Liver (tissue), 9 donors: ENCODE results near the gene PCBP2. TPM values are rescaled to one million over a fixed set of nuclear protein-coding genes. Genes with fewer than 3 reads are reported as not detected.
A peak's percentile ranks its signal among the peaks of the same experiment; 100 is the strongest.

ENCODE experiments used
- DNase-seq: peaks from one replicate; pipeline ENCODE4 v3.0.0-alpha.2; 2017; ENCODE audit warnings: low spot score
- H3K27ac ChIP-seq, 2 donors: one replicate each; pipeline ENCODE4 v1.7.0; 2013; ENCODE audit warnings: inconsistent platforms in 2 of 2, low read length in 2 of 2, control low read depth in 1 of 2, low read depth in 1 of 2, mild to moderate bottlenecking in 1 of 2
- H3K27me3 ChIP-seq, 4 donors: one replicate each; pipeline versions ENCODE4 v1.6.1 to v1.7.0; 2013; ENCODE audit warnings: low read length in 3 of 4, inconsistent platforms in 1 of 4, mild to moderate bottlenecking in 1 of 4, moderate library complexity in 1 of 4; ENCODE audit not compliant: control insufficient read depth in 4 of 4, insufficient read depth in 4 of 4
- H3K36me3 ChIP-seq, 4 donors: one replicate each; pipeline versions ENCODE4 v1.6.1 to v1.7.0; 2013; ENCODE audit warnings: low read length in 3 of 4, mild to moderate bottlenecking in 3 of 4, low read depth in 1 of 4, moderate library complexity in 1 of 4; ENCODE audit not compliant: control insufficient read depth in 4 of 4, insufficient read depth in 3 of 4
- H3K4me1 ChIP-seq, 4 donors: one replicate each; pipeline versions ENCODE4 v1.6.1 to v1.7.0; 2013; ENCODE audit warnings: low read length in 3 of 4, mild to moderate bottlenecking in 3 of 4, moderate library complexity in 1 of 4; ENCODE audit not compliant: control insufficient read depth in 4 of 4, insufficient read depth in 4 of 4
- H3K4me3 ChIP-seq, 3 donors: one replicate each; pipeline versions ENCODE4 v1.6.1 to v1.7.0; 2013; ENCODE audit warnings: low read length in 3 of 3, control low read depth in 1 of 3, low read depth in 1 of 3, mild to moderate bottlenecking in 1 of 3
- H3K9ac ChIP-seq, 2 donors: one replicate each; pipeline ENCODE4 v1.7.0; 2013; ENCODE audit warnings: low read length in 2 of 2, mild to moderate bottlenecking in 2 of 2, moderate library complexity in 2 of 2, control low read depth in 1 of 2, low read depth in 1 of 2
- H3K9me3 ChIP-seq, 4 donors: one replicate each; pipeline versions ENCODE4 v1.6.1 to v1.7.0; 2013; ENCODE audit warnings: low read length in 3 of 4; ENCODE audit not compliant: control insufficient read depth in 4 of 4
- ATF3 ChIP-seq: IDR thresholded peaks from 2 replicates; pipeline ENCODE4 v1.6.1; 2016; ENCODE audit warnings: antibody characterized with exemption
- CTCF ChIP-seq: fragments of 150-350 bp; IDR thresholded peaks from 2 replicates; pipeline ENCODE4 v1.5.1; 2017; ENCODE audit warnings: improper control_type of control experiment, low read depth, low read length; ENCODE audit not compliant: missing input control
- EGR1 ChIP-seq, 2 donors: IDR thresholded peaks; 2 replicates each; pipeline ENCODE4 v1.6.1; 2016 to 2018; ENCODE audit warnings: antibody characterized with exemption in 2 of 2, low read depth in 2 of 2
- FOXA1 ChIP-seq: IDR thresholded peaks from 2 replicates; pipeline ENCODE4 v1.6.1; 2016; ENCODE audit warnings: antibody characterized with exemption
- FOXA2 ChIP-seq: IDR thresholded peaks from 2 replicates; pipeline ENCODE4 v1.6.1; 2016; ENCODE audit warnings: antibody characterized with exemption
- HNF4A ChIP-seq, 2 donors: conservative IDR thresholded peaks; 2 replicates each; pipeline ENCODE4 v1.6.1; 2016; ENCODE audit warnings: antibody characterized with exemption in 2 of 2, mild to moderate bottlenecking in 2 of 2
- HNF4G ChIP-seq: IDR thresholded peaks from 2 replicates; pipeline ENCODE4 v1.6.1; 2016; ENCODE audit warnings: antibody characterized with exemption
- JUND ChIP-seq, 2 donors: IDR thresholded peaks; 2 replicates each; pipeline ENCODE4 v1.6.1; 2016; ENCODE audit warnings: antibody characterized with exemption in 2 of 2
- MAX ChIP-seq: IDR thresholded peaks from 2 replicates; pipeline ENCODE4 v1.6.1; 2016; ENCODE audit warnings: antibody characterized with exemption
- NR2F2 ChIP-seq: IDR thresholded peaks from 2 replicates; pipeline ENCODE4 v1.6.1; 2016; ENCODE audit warnings: antibody characterized with exemption
- RAD21 ChIP-seq, 2 donors: IDR thresholded peaks; 2 replicates each; pipeline ENCODE4 v1.6.1; 2016; ENCODE audit warnings: antibody characterized with exemption in 2 of 2, mild to moderate bottlenecking in 2 of 2
- REST ChIP-seq: IDR thresholded peaks from 2 replicates; pipeline ENCODE4 v1.6.1; 2016; ENCODE audit warnings: antibody characterized with exemption, mild to moderate bottlenecking
- RXRA ChIP-seq, 2 donors: IDR thresholded peaks; 2 replicates each; pipeline ENCODE4 v1.6.1; 2017 to 2018; ENCODE audit warnings: antibody characterized with exemption in 2 of 2, mild to moderate bottlenecking in 1 of 2
- SP1 ChIP-seq: IDR thresholded peaks from 2 replicates; pipeline ENCODE4 v1.6.1; 2018; ENCODE audit warnings: antibody characterized with exemption, mild to moderate bottlenecking
- TAF1 ChIP-seq: conservative IDR thresholded peaks from 2 replicates; pipeline ENCODE4 v1.6.1; 2016; ENCODE audit warnings: antibody characterized with exemption, mild to moderate bottlenecking
- WGBS: extraction: QIAGEN DNeasy Blood & Tissue Kit; methylation state at CpG from one replicate; pipeline ENCODE4 v1.1.7; 2013; 5-methylcytosine and 5-hydroxymethylcytosine counted together
- polyA plus RNA-seq, 2 donors: library from polyadenylated mRNA; stranded (reverse) in 1 of 2; unstranded in 1 of 2; fragments of 200-250 nt in 1 of 2; fragments of >200 nt in 1 of 2; fragmentation: Nextera tagmentation in 1 of 2; extraction: Ambion mirVana in 1 of 2; gene quantifications; one replicate each; pipeline versions ENCODE4 v1.2.1 to v1.2.3, GENCODE V29; 2013 to 2015
- total RNA-seq, 2 donors: library from RNA; depleted of rRNA; stranded (reverse); fragments of >200 nt; gene quantifications; one replicate each; pipeline ENCODE4 v1.2.3, GENCODE V29; 2014
- donor health status: healthy.
- donor health status: healthy.
- donor health status: healthy.
- donor health status: healthy.
- donor health status: healthy.

Gene PCBP2
- total and polyA plus RNA-seq, 4 donors: 130 to 377 (median 223) TPM

GRCh38 chr12:53474819-53475218 lies 22.9 kb downstream of the PCBP2 start:
- no peak for TF ChIP-seq EGR1 (IDR thresholded peaks at IDR 0.05; ENCODE audit: low read depth in 2 of 2)
- no peak for TF ChIP-seq FOXA1
- TF ChIP-seq HNF4A (conservative IDR thresholded peaks at IDR 0.05): no peak
- TF ChIP-seq MAX: no peak
- no peak for TF ChIP-seq REST
- Histone ChIP-seq H3K4me3 (no peak overlapping the region), H3K36me3 (peaks cover 12 to 91% (median 78%) of the 10 kb centered on the region in 4 donors), H3K27me3 (no peaks in the 10 kb centered on the region), H3K9ac (no peak overlapping the region), H3K9me3 (no peaks in the 10 kb centered on the region), H3K4me1 (peaks cover 0 to 2% (median 0%) of the 10 kb centered on the region in 4 donors), H3K27ac (no peak overlapping the region)
- WGBS: 81% methylated on average over 13 of the region's 13 CpGs
- DNase-seq: no peak

GRCh38 chr12:53476769-53477209 lies 24.9 kb downstream of the PCBP2 start:
- Histone ChIP-seq H3K36me3 (peaks cover 14 to 83% (median 75%) of the 10 kb centered on the region in 4 donors), H3K9me3 (no peaks in the 10 kb centered on the region), H3K4me1 (peaks cover 0 to 2% (median 0%) of the 10 kb centered on the region in 4 donors), H3K27ac (no peak overlapping the region), H3K4me3 (no peak overlapping the region), H3K27me3 (no peaks in the 10 kb centered on the region), H3K9ac (no peak overlapping the region)
- WGBS: 73% methylated on average over 2 of the region's 2 CpGs
- DNase-seq: no peak
- TF ChIP-seq ATF3: no peak
- TF ChIP-seq CTCF: peak; percentile 4

- H3K4me1 ChIP-seq: peaks cover 0 to 2% (median 0%) of the 10 kb centered on the region in 4 donors
- H3K9ac ChIP-seq: no peak overlapping the region
- no peaks in the 10 kb centered on the region for H3K27me3 ChIP-seq
- WGBS: 72% methylated on average over 1 of the region's 1 CpG
- H3K4me3 ChIP-seq: no peak overlapping the region
- H3K27ac ChIP-seq: no peak overlapping the region
- no peaks in the 10 kb centered on the region for H3K9me3 ChIP-seq
- no peak for DNase-seq
- H3K36me3 ChIP-seq: peaks cover 10 to 74% (median 66%) of the 10 kb centered on the region in 4 donors
- TF ChIP-seq JUND (IDR thresholded peaks at IDR 0.05) (no peak), SP1 (no peak), FOXA1 (no peak), HNF4G (no peak), FOXA2 (no peak), CTCF (no peak), ATF3 (no peak), HNF4A (conservative IDR thresholded peaks at IDR 0.05) (no peak), RAD21 (IDR thresholded peaks at IDR 0.05) (no peak), TAF1 (no peak), RXRA (IDR thresholded peaks at IDR 0.05) (no peak), NR2F2 (no peak), EGR1 (IDR thresholded peaks at IDR 0.05; ENCODE audit: low read depth in 2 of 2) (no peak), MAX (no peak)
These were observed 27.0 kb downstream of the PCBP2 start for GRCh38 chr12:53478865-53479264.
